ELR (cell line): ENCODE data around the gene REST.
A peak's percentile ranks its signal among the peaks of the same experiment; 100 is the strongest.

ENCODE experiments used
- DNase-seq: peaks from one replicate; pipeline ENCODE4 v3.0.0-alpha.2; 2015; ENCODE audit warnings: low read depth

The REST gene

GRCh38 chr4:56977321-56978012, 69.8 kb downstream of the REST start, which contains the start of gene NOA1:
NOA1 (minus strand) TSS chr4:56977606; CDS start chr4:56977585, 21 bp downstream.
- peak; percentile 99 for DNase-seq

DNA sequence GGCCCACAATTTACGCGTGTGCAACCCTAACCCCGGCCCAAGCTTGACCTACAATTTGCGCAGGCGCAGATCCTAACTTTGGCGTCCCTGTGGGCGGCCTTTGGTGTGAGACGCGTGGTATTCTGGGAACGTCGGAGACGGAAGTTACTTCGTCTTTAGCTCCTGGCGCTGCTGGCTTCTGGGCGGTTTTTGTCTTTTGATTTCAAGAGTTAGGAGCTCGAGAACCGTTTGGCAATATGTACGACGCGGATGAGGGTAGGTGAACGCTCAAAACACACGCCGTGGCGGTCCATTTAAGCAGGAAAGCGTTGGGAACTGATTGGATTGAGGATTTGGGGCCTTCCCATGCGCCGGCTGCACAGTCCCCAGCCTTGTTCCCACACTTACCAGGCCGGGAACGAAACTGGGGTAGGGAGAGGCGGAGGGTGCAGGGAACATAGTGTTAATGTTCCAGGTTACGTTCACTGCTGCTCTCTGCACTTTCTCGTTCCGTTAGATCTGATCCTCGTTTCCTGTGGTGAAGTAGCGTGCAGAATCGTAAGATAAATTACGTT, 71.1 kb downstream of the REST start, which contains the start of gene POLR2B:
Gene POLR2B (plus strand): TSS at position 147 of the 554 bp plus-strand sequence. CDS start 90 bp downstream, at position 237.
- peak; percentile 96 for DNase-seq

DNA sequence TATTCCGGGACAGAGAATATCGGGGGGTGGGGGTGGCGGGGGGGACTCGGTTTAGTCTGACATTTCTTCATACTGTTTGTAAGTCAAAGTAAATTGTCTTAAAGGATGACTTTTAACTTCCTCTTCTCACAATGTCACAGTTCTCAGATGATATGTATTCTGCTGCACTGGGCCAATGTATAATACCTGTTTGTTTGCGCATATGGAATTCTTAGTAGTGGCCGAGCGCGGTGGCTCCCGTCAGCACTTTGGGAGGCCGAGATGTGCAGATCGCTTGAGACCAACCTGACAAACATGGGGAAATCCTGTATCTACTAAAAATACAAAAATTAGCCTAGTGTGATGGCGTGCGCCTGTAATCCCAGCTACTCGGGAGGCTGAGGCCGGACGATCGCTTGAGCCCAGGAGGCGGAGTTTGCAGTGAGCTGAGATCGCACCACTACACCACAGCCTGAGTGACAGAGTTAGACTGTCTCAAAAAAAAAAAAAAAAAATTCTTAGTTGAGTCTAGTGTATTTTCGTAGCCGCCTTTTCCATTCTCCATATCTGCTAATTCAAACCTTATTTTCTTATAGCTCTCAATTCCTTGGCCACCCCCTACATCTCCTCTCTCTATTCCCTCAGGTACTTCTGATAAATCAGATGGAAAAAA, 71.8 kb downstream of the REST start:
- peak; percentile 50 for DNase-seq

DNA sequence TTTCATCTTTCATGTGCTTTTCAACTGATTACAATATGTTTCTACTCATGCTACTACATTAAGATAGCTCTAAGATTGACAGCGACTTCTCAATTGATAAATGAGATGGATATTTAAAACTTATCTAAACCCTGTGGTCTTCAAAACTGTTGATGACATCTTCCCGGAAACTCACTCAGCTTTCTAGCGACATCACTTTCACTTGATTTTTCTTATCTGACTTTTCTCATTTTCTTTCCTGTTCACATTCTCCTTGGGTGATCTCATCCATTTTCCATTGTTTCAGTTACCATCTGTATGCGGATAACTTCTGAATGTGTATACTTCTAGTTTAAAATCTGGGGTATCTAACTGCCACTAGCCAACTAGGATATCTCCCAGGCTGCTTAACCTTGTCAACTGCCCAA, 74.1 kb downstream of the REST start:
- peak; percentile 47 for DNase-seq

GRCh38 chr4:56986192-56986591, 78.5 kb downstream of the REST start:
- no peak for DNase-seq

GRCh38 chr4:56986952-56987351, 79.3 kb downstream of the REST start:
- no peak for DNase-seq

- peak; percentile 60 for DNase-seq
Observed at GRCh38 chr4:56990109-56990905, 82.6 kb downstream of the REST start.

GRCh38 chr4:56995525-56995924, 87.8 kb downstream of the REST start:
- DNase-seq, result no peak

- DNase-seq, result no peak
Observed at GRCh38 chr4:56999751-57000150, 92.1 kb downstream of the REST start.

DNA sequence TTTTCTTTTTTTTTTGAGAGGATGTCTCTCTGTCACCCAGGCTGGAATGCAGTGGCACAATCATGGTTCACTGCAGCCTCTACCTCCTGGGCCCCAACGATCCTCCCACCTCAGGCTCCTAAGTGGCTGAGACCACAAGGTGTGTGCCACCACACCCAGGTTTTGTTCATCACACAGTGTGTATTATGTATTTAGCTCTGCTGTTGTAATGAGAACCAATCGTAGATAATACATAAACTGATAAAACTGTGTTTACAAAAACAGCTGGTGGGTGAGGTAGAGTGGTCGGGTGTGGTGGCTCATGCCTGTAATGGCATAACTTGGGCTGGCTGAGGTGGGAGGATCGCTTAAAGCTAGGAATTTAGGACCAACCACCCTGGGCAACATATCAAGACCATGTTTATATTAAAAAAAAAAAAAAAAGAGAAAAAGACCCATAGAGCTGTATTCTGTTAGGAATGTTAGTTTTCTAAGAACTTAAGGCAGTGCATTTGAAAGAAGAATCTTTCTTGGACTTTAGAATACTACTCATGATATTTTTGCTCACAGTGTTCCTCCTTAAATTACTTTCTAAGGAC, 105.9 kb downstream of the REST start:
- DNase-seq, result no peak
